Mesodermal cell (in vitro differentiated cells): ENCODE results near the gene COG4.

ENCODE experiments used
- H3K27ac ChIP-seq: 2 replicates; pipeline ENCODE4 v1.7.0; 2013; ENCODE audit warnings: mild to moderate bottlenecking, low read depth, low read length, moderate library complexity; ENCODE audit not compliant: severe bottlenecking
- H3K36me3 ChIP-seq: 2 replicates; pipeline ENCODE4 v1.7.1; 2013; ENCODE audit warnings: mild to moderate bottlenecking, low read length, moderate library complexity; ENCODE audit not compliant: control insufficient read depth, insufficient read depth
- H3K4me1 ChIP-seq: one replicate; pipeline ENCODE4 v1.7.1; 2013; ENCODE audit warnings: mild to moderate bottlenecking, low read length; ENCODE audit not compliant: insufficient read depth, control insufficient read depth, poor library complexity, severe bottlenecking
- H3K4me3 ChIP-seq: 2 replicates; pipeline ENCODE4 v1.7.0; 2013; ENCODE audit warnings: low read length, control low read depth, mild to moderate bottlenecking; ENCODE audit not compliant: insufficient read depth, poor library complexity, severe bottlenecking; ENCODE audit errors: extremely low read depth
- H3K9me3 ChIP-seq: 2 replicates; pipeline ENCODE4 v1.7.1; 2013; ENCODE audit warnings: mild to moderate bottlenecking, low read length, moderate library complexity; ENCODE audit not compliant: control insufficient read depth
- WGBS, 2 experiments: methylation state at CpG; one replicate each; pipeline ENCODE4 v1.1.5; 2013; ENCODE audit warnings: missing lambda C conversion rate in 2 of 2; ENCODE audit not compliant: insufficient coverage in 2 of 2; 5-methylcytosine and 5-hydroxymethylcytosine counted together

COG4 gene

GRCh38 chr16:70430667-70431536 lies 92.5 kb downstream of the COG4 start:
- WGBS, 2 experiments = 36 to 39% methylated on average over 5 to 6 of the region's 11 CpGs
- no peaks in the 10 kb centered on the region for H3K9me3 ChIP-seq
- peaks cover 73% of the 10 kb centered on the region for H3K4me1 ChIP-seq
- H3K36me3 ChIP-seq = peaks cover 14% of the 10 kb centered on the region
- peak overlapping the region; percentile 100 for H3K27ac ChIP-seq
- no peak overlapping the region for H3K4me3 ChIP-seq
